Heart left ventricle (tissue), 16 donors: ENCODE measurements around the gene XYLT1. TPM values are rescaled to one million over a fixed set of nuclear protein-coding genes. Genes with fewer than 3 reads are reported as not detected.

Experiments
- ATAC-seq, 4 donors: fragments of 200-7000 bp; cut with Tn5 transposase; one replicate each; pipeline ENCODE4 v1.9.1; 2020 to 2022; ENCODE audit warnings: moderate library complexity in 4 of 4, mild to moderate bottlenecking in 3 of 4, moderate number of reproducible peaks in 1 of 4
- DNase-seq, 5 donors: peaks; one replicate each; pipeline ENCODE4 v3.0.0-alpha.2; 2020
- H3K27ac ChIP-seq, 12 donors: fragments of 200-600 bp; sonication (generic) in 4 of 12; one replicate each; pipeline versions ENCODE4 v1.5.0 to v1.8.0; 2016 to 2022; ENCODE audit warnings: mild to moderate bottlenecking in 2 of 12
- H3K27me3 ChIP-seq, 9 donors: fragments of 200-600 bp; sonication (generic) in 2 of 9; one replicate each; pipeline versions ENCODE4 v1.5.1 to v1.8.0; 2016 to 2022; ENCODE audit warnings: mild to moderate bottlenecking in 3 of 9
- H3K36me3 ChIP-seq, 9 donors: fragments of 200-600 bp; sonication (generic) in 2 of 9; one replicate each; pipeline versions ENCODE4 v1.5.0 to v1.8.0; 2018 to 2022; ENCODE audit warnings: mild to moderate bottlenecking in 2 of 9
- H3K4me1 ChIP-seq, 12 donors: fragments of 200-600 bp; sonication (generic) in 4 of 12; one replicate each; pipeline versions ENCODE4 v1.5.0 to v1.8.0; 2016 to 2022; ENCODE audit warnings: mild to moderate bottlenecking in 3 of 12
- H3K4me3 ChIP-seq, 12 donors: fragments of 200-600 bp; sonication (generic) in 4 of 12; one replicate each; pipeline versions ENCODE4 v1.5.0 to v1.8.0; 2017 to 2022; ENCODE audit warnings: mild to moderate bottlenecking in 9 of 12, moderate library complexity in 4 of 12
- H3K9me3 ChIP-seq, 12 donors: fragments of 200-600 bp; sonication (generic) in 4 of 12; one replicate each; pipeline versions ENCODE4 v1.5.0 to v1.8.0; 2016 to 2022; ENCODE audit warnings: mild to moderate bottlenecking in 1 of 12
- CTCF ChIP-seq, 12 donors: fragments of 200-600 bp; sonication (generic) in 4 of 12; IDR thresholded peaks; one replicate each; pipeline versions ENCODE4 v1.5.0 to v1.8.0; 2018 to 2022; ENCODE audit warnings: antibody characterized with exemption in 12 of 12, mild to moderate bottlenecking in 5 of 12
- POLR2A ChIP-seq, 2 donors: fragments of 450-650 bp; IDR thresholded peaks; one replicate each; pipeline ENCODE4 v1.6.1; 2017; ENCODE audit warnings: antibody characterized with exemption in 2 of 2, mild to moderate bottlenecking in 2 of 2, moderate library complexity in 2 of 2
- WGBS, 4 donors: extraction: QIAGEN DNeasy Blood & Tissue Kit in 2 of 4; methylation state at CpG; one replicate each; pipeline versions ENCODE4 v1.1.5 to v1.1.7; 2013 to 2018; 5-methylcytosine and 5-hydroxymethylcytosine counted together
- intact Hi-C, 10 donors: fragments of 100-400 bp; cut with DNase I; formaldehyde crosslinking; loops; one replicate each; pipeline versions ENCODE4 v1.11.1 to v1.14.2; 2022
- polyA plus RNA-seq, 2 donors: library from polyadenylated mRNA; stranded (reverse); fragments of 200-250 nt; gene quantifications; one replicate each; pipeline ENCODE4 v1.2.3, GENCODE V29; 2013
- total RNA-seq, 9 donors: library from RNA; depleted of rRNA in 2 of 9; stranded (reverse); fragments of >200 nt in 2 of 9; fragmentation: NEBNext Ultra II Directional in 3 of 9; extraction: Animal tissue kit (Norgen Biotek cat#: 25700) in 3 of 9; gene quantifications; one replicate each; pipeline versions ENCODE4 v1.1.0 to v1.2.4, GENCODE V29; 2016 to 2023
- donor health status: ischemic (EF 13 %, LVEDD 7.1; RV severe dilation, severe dysfunction).
- donor health status: healthy with polysubstance abuse.
- donor health status: DM: no; HTN: yes; CAD: no.
- donor health status: DM: no; HTN: no; CAD: no.
- donor health status: ischemic (EF 25% LVEDD 6.9; RV normal size, moderate dysfunction).
- donor health status: ischemic (EF 25% LVEDD 5.7; RV mildly dilated, moderate dysfunction).
- donor health status: healthy.
- donor health status: DM: yes; HTN: yes; CAD: no.
- donor health status: ischemic (EF 35%, LVEDD 5.7; RV mildly dilated, moderate dysfunction).
- donor health status: nonischemic (EF 11% LVEDD 7.7; RV severe dilation, severe dysfunction).
- donor health status: DM: yes; HTN: yes; CAD: no.
- donor health status: PGD.
- donor health status: ischemic (EF 29% LVEDD 5.4; RV normal size, mild dysfunction).
- donor health status: nonischemic (EF 23%, LVEDD 6.1; RV moderate dilation, normal function).

The XYLT1 gene
- total and polyA plus RNA-seq, 11 donors: 0.46 to 12.3 (median 2.4) TPM

GRCh38 chr16:17213025-17213424 is 257.7 kb downstream of the XYLT1 start:
- intact Hi-C loops: loop anchor here in 2 of 10 donors (10.0 kb wide), 2 partner anchors 58 to 162 kb away; no protein-coding TSS in a partner anchor
- Histone ChIP-seq H3K9me3 (peaks cover 0 to 11% (median 2%) of the 10 kb centered on the region in 12 donors), H3K27ac (no peak overlapping the region), H3K36me3 (no peaks in the 10 kb centered on the region), H3K4me1 (no peaks in the 10 kb centered on the region), H3K27me3 (no peaks in the 10 kb centered on the region), H3K4me3 (no peak overlapping the region)
- no peak for TF ChIP-seq CTCF (IDR thresholded peaks at IDR 0.05)
- no peak for TF ChIP-seq POLR2A (IDR thresholded peaks at IDR 0.05)
- DNase-seq: no peak
- 83 to 88% (median 85%) methylated on average over 2 of the region's 2 CpGs for WGBS, 4 donors
- ATAC-seq: no peak

DNA sequence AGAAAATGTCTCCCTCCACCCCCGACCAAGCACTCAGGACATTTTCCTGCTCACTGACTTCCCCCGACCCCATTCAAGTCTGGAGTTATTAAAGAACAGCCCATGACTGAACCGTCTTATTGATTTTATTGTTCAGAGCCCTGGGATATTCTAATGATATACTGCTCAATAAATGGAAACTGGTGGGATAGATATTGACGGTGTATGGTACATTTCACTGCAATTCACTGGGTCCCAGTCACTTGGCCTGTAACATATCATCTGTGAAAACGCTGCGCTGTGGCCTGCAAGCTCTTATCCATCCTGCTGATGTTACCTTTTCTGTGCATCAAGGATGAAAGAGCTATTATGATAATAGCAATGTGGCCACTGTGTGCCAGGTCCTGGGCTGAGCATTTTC is 258.2 kb downstream of the XYLT1 start:
- H3K36me3 ChIP-seq: no peaks in the 10 kb centered on the region
- no peak for ATAC-seq
- H3K4me3 ChIP-seq: no peak overlapping the region
- DNase-seq: no peak
- H3K27ac ChIP-seq: no peak overlapping the region
- WGBS, 4 donors: 74 to 83% (median 77%) methylated on average over 6 of the region's 6 CpGs
- TF ChIP-seq POLR2A (IDR thresholded peaks at IDR 0.05) (no peak), CTCF (IDR thresholded peaks at IDR 0.05) (no peak)
- no peaks in the 10 kb centered on the region for H3K4me1 ChIP-seq
- H3K27me3 ChIP-seq: no peaks in the 10 kb centered on the region
- intact Hi-C loops: loop anchor here in 2 of 10 donors (10.0 kb wide), 2 partner anchors 58 to 162 kb away; no protein-coding TSS in a partner anchor
- peaks cover 0 to 11% (median 2%) of the 10 kb centered on the region in 12 donors for H3K9me3 ChIP-seq

DNA sequence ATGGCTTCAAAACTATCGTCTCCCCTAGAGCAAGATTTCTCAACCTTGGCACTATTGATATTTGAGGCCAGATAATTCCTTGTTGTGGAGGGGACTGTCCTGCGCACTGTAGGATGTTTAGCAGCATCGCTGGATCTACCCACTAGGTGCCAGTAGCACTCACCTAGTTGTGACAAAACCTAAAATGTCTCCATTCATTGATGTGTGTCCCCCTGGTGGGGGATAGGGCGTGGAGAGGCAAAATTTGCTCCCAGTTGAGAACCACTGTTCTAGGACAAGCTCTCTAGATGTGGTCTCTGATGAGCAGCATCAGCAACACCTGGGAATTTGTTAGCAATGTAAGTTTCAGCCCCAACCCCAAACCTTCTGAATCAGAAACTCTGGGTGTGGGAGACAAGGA is 259.0 kb downstream of the XYLT1 start:
- DNase-seq: no peak
- Histone ChIP-seq H3K4me1 (no peaks in the 10 kb centered on the region), H3K27me3 (no peaks in the 10 kb centered on the region), H3K4me3 (no peak overlapping the region), H3K27ac (no peak overlapping the region), H3K36me3 (no peaks in the 10 kb centered on the region), H3K9me3 (peaks cover 0 to 11% (median 2%) of the 10 kb centered on the region in 12 donors)
- intact Hi-C loops: loop anchor here in 2 of 10 donors (10.0 kb wide), 2 partner anchors 57 to 163 kb away; no protein-coding TSS in a partner anchor
- no peak for ATAC-seq
- TF ChIP-seq CTCF (IDR thresholded peaks at IDR 0.05): peak in 5 of 12 donors; percentile 7 to 20 (median 11)
- TF ChIP-seq POLR2A (IDR thresholded peaks at IDR 0.05): no peak
- WGBS, 4 donors: 65 to 77% (median 70%) methylated on average over 4 of the region's 4 CpGs

- DNase-seq (no peak), ATAC-seq (no peak)
- no peaks in the 10 kb centered on the region for H3K9me3 ChIP-seq
- WGBS, 4 donors: 87 to 94% (median 92%) methylated on average over 2 of the region's 2 CpGs
- no peaks in the 10 kb centered on the region for H3K27me3 ChIP-seq
- H3K4me1 ChIP-seq: peaks cover 0 to 13% (median 0%) of the 10 kb centered on the region in 12 donors
- intact Hi-C loops: no loop called here
- no peak for TF ChIP-seq POLR2A (IDR thresholded peaks at IDR 0.05)
- TF ChIP-seq CTCF (IDR thresholded peaks at IDR 0.05): no peak
- no peak overlapping the region for H3K4me3 ChIP-seq
- H3K27ac ChIP-seq: no peak overlapping the region
- no peaks in the 10 kb centered on the region for H3K36me3 ChIP-seq
These were observed 264.0 kb downstream of the XYLT1 start for GRCh38 chr16:17206712-17207111.
